GM18909 (cell line): Measurements from ENCODE around the gene F11R.
"Not testable (repeated sequence)": the region's sequence is repeated elsewhere in the genome, so short reads cannot be mapped to it uniquely, and the experiment has no call there.

Experiments used
- ATAC-seq: cut with Tn5 transposase; IDR thresholded peaks from one replicate; pipeline ENCODE4 v1.9.1; 2021; ENCODE audit warnings: mild to moderate bottlenecking; ENCODE audit not compliant: unreplicated experiment, poor library complexity

Gene F11R

GRCh38 chr1:161044908-161045735, 24.2 kb upstream of the F11R start:
- ATAC-seq = peak; percentile 55

- ATAC-seq = no peak
These were observed 23.6 kb upstream of the F11R start for GRCh38 chr1:161044535-161044907.

GRCh38 chr1:161039546-161039945, 18.6 kb upstream of the F11R start:
- ATAC-seq = no peak

- no peak for ATAC-seq
These were observed 18.2 kb upstream of the F11R start for GRCh38 chr1:161039154-161039545.

- ATAC-seq = peak; percentile 88
These were observed 17.7 kb upstream of the F11R start, which contains the start of gene TSTD1 for GRCh38 chr1:161038523-161039153. Gene TSTD1, minus strand, starts transcription at chr1:161038964. Its CDS starts 75 bp downstream, at chr1:161038889.

- ATAC-seq = no peak
These were observed 16.9 kb upstream of the F11R start for GRCh38 chr1:161037661-161038522.

- no peak for ATAC-seq
These were observed 12.8 kb upstream of the F11R start for GRCh38 chr1:161033751-161034150.

GRCh38 chr1:161032409-161032808, 11.5 kb upstream of the F11R start:
- no peak for ATAC-seq

- no peak for ATAC-seq
These were observed 10.9 kb upstream of the F11R start for GRCh38 chr1:161031874-161032273.

- not testable (repeated sequence) for ATAC-seq
These were observed 8.5 kb upstream of the F11R start for GRCh38 chr1:161029466-161029865.

- ATAC-seq = not testable (repeated sequence)
These were observed 6.0 kb upstream of the F11R start for GRCh38 chr1:161026954-161027353.

- not testable (repeated sequence) for ATAC-seq
These were observed 1.5 kb upstream of the F11R start for GRCh38 chr1:161022432-161022831.

- no peak for ATAC-seq
These were observed 1.0 kb upstream of the F11R start for GRCh38 chr1:161021970-161022353.

- ATAC-seq = peak; percentile 90
These were observed 415 bp upstream of the F11R start for GRCh38 chr1:161021165-161021969.

- ATAC-seq = no peak
These were observed 1.0 kb downstream of the F11R start for GRCh38 chr1:161019751-161020495.

GRCh38 chr1:161019111-161019660, 1.8 kb downstream of the F11R start:
- not testable (repeated sequence) for ATAC-seq

- no peak for ATAC-seq
These were observed 2.4 kb downstream of the F11R start for GRCh38 chr1:161018631-161018930.

- ATAC-seq = no peak
These were observed 3.0 kb downstream of the F11R start for GRCh38 chr1:161017756-161018630.
